ENCODE results near the gene TXNDC11. TPM values are rescaled to one million over a fixed set of nuclear protein-coding genes. Genes with fewer than 3 reads are reported as not detected.
A peak's percentile ranks its signal among the peaks of the same experiment; 100 is the strongest.

The TXNDC11 gene
- total and polyA plus RNA-seq, 10 of the 15 experiments (the other 5 are each of a cell fraction or from before 2014, with no cell fraction given), result 1.7 to 86.7 (median 54.4) TPM

GRCh38 chr16:11742536-11743307, at the start of gene TXNDC11 (continued):
- TF ChIP-seq EED (IDR thresholded peaks at IDR 0.05; ENCODE audit: low read depth) (peak; percentile 51; the same call in 1 of the 2 replicates), WRNIP1 (IDR thresholded peaks at IDR 0.05; ENCODE audit: borderline replicate concordance, low read depth, low read length) (no peak), NR2C2 (IDR thresholded peaks at IDR 0.05; ENCODE audit: borderline replicate concordance, control insufficient read depth, insufficient read length, low read depth) (no peak), ZNF207 (IDR thresholded peaks at IDR 0.05; ENCODE audit: borderline replicate concordance) (peak; percentile 85), JUNB (IDR thresholded peaks at IDR 0.05) (no peak), POLR2AphosphoS2 (IDR thresholded peaks at IDR 0.05; ENCODE audit: low read depth, low read length) (peak; percentile 77; the same call in 1 of the 2 replicates), ZSCAN29 (IDR thresholded peaks at IDR 0.05) (0 out of 2 replicates have a peak, but pooled peaks have one; percentile 75), SUPT20H (IDR thresholded peaks at IDR 0.05; ENCODE audit: borderline replicate concordance, control insufficient read depth, low read depth, low read length) (no peak), FOXK2 (IDR thresholded peaks at IDR 0.05) (no peak), KLF5 (IDR thresholded peaks at IDR 0.05; ENCODE audit: partially characterized antibody) (no peak), STAT1 (conservative IDR thresholded peaks at IDR 0.05) (no peak; the same call in 1 of the 2 replicates), NFYA (IDR thresholded peaks at IDR 0.05; ENCODE audit: borderline replicate concordance, low read depth, low read length) (no peak), TAF1 (IDR thresholded peaks at IDR 0.05; ENCODE audit: borderline replicate concordance, low read depth, low read length) (no peak; the same call in 1 of the 2 replicates), RUNX3 (IDR thresholded peaks at IDR 0.05; ENCODE audit: low read length) (peak; percentile 41), EP300 (IDR thresholded peaks at IDR 0.05; ENCODE audit: borderline replicate concordance in 1 of 2, control insufficient read depth in 1 of 2, low read depth in 2 of 2, low read length in 2 of 2) (peak; percentile 18 to 38; a peak in 1 of 4 replicates), SMAD5 (IDR thresholded peaks at IDR 0.05; ENCODE audit: low read depth) (no peak), YBX1 (IDR thresholded peaks at IDR 0.05) (peak; percentile 87), ZNF384 (IDR thresholded peaks at IDR 0.05; ENCODE audit: borderline replicate concordance, low read depth, low read length) (no peak), MTA2 (IDR thresholded peaks at IDR 0.05; ENCODE audit: low read depth) (no peak), STAT3 (IDR thresholded peaks at IDR 0.05; ENCODE audit: low read depth, low read length) (no peak), GABPA (IDR thresholded peaks at IDR 0.05; ENCODE audit: low read depth) (no peak), GATAD2B (conservative IDR thresholded peaks at IDR 0.05; ENCODE audit: low read depth) (peak; percentile 88), LARP7 (IDR thresholded peaks at IDR 0.05) (peak; percentile 99), SRF (IDR thresholded peaks at IDR 0.05; ENCODE audit: low read depth in 2 of 2, low read length in 2 of 2) (peak in 1 of 2 experiments; percentile 13; a peak in 1 of 4 replicates), CREM (IDR thresholded peaks at IDR 0.05; ENCODE audit: low read depth) (peak; percentile 77), ZBED1 (IDR thresholded peaks at IDR 0.05; ENCODE audit: borderline replicate concordance) (no peak), CHD4 (IDR thresholded peaks at IDR 0.05) (peak; percentile 90; the same call in 1 of the 2 replicates)
- TF ChIP-seq, protein P1, sequence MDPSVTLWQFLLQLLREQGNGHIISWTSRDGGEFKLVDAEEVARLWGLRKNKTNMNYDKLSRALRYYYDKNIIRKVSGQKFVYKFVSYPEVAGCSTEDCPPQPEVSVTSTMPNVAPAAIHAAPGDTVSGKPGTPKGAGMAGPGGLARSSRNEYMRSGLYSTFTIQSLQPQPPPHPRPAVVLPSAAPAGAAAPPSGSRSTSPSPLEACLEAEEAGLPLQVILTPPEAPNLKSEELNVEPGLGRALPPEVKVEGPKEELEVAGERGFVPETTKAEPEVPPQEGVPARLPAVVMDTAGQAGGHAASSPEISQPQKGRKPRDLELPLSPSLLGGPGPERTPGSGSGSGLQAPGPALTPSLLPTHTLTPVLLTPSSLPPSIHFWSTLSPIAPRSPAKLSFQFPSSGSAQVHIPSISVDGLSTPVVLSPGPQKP (IDR thresholded peaks at IDR 0.05; ENCODE audit: low read depth, low read length), result no peak
- TF ChIP-seq, protein P2, sequence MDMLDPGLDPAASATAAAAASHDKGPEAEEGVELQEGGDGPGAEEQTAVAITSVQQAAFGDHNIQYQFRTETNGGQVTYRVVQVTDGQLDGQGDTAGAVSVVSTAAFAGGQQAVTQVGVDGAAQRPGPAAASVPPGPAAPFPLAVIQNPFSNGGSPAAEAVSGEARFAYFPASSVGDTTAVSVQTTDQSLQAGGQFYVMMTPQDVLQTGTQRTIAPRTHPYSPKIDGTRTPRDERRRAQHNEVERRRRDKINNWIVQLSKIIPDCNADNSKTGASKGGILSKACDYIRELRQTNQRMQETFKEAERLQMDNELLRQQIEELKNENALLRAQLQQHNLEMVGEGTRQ (IDR thresholded peaks at IDR 0.05; ENCODE audit: borderline replicate concordance, low read depth, low read length), result no peak
- TF ChIP-seq, protein P3, sequence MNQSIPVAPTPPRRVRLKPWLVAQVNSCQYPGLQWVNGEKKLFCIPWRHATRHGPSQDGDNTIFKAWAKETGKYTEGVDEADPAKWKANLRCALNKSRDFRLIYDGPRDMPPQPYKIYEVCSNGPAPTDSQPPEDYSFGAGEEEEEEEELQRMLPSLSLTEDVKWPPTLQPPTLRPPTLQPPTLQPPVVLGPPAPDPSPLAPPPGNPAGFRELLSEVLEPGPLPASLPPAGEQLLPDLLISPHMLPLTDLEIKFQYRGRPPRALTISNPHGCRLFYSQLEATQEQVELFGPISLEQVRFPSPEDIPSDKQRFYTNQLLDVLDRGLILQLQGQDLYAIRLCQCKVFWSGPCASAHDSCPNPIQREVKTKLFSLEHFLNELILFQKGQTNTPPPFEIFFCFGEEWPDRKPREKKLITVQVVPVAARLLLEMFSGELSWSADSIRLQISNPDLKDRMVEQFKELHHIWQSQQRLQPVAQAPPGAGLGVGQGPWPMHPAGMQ (IDR thresholded peaks at IDR 0.05; ENCODE audit: borderline replicate concordance), result no peak
